Hair follicle dermal papilla cell (primary cell): ENCODE measurements around the gene YIF1A. TPM values are rescaled to one million over a fixed set of nuclear protein-coding genes. Genes with fewer than 3 reads are reported as not detected.

Experiments
- total RNA-seq: library from RNA; depleted of rRNA; stranded (reverse); fragments of >200 nt; gene quantifications from 2 replicates; pipeline ENCODE4 v1.2.3, GENCODE V29; 2012

The YIF1A gene
- 148 and 155 TPM in 2 replicates for total RNA-seq

DNA sequence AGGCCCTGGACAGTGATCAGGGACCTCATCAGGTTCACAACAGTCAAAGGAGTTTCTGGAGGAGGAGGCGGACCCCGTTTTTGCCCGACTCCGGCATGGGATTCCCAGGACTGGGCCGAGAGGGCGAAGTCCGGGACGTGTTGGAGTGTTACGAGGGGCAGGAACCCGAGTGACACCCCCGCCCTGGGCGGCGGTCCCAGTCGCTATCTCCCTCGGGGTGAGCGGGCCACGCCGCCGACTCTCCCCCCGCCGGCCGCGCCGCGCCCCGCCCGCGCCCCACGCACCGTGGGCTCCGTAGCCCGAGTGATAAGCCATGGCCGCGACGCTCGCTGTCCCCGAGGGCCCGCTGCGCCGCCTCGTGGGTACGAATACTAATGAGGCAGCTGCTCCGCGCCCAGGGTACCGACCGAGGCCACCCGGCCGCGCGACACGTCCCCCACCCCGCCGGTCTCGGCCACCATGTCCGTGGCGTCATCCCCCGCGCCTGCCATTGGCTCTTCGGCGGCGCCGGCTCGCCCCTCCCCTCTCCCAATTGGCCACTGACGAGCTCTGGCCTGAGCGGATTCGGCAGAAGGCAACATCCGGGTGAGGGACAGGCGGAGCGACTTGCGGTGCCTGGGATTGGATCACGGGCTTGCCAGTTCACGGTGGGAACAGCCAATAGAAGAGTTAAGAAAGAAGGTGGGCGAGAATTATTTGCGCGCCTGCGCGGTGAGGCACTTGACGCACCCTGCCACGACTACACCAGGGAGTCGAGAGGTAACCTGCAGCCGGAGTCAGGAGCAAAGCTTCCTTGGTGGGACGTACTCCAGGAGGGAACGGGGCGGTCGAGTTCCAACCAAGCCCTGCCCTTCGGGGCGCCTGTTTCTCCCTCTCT lies at the start of gene YIF1A:
Gene YIF1A (minus strand): TSS at position 473 of the 877 bp plus-strand sequence. CDS start 158 bp downstream, at position 315.

DNA sequence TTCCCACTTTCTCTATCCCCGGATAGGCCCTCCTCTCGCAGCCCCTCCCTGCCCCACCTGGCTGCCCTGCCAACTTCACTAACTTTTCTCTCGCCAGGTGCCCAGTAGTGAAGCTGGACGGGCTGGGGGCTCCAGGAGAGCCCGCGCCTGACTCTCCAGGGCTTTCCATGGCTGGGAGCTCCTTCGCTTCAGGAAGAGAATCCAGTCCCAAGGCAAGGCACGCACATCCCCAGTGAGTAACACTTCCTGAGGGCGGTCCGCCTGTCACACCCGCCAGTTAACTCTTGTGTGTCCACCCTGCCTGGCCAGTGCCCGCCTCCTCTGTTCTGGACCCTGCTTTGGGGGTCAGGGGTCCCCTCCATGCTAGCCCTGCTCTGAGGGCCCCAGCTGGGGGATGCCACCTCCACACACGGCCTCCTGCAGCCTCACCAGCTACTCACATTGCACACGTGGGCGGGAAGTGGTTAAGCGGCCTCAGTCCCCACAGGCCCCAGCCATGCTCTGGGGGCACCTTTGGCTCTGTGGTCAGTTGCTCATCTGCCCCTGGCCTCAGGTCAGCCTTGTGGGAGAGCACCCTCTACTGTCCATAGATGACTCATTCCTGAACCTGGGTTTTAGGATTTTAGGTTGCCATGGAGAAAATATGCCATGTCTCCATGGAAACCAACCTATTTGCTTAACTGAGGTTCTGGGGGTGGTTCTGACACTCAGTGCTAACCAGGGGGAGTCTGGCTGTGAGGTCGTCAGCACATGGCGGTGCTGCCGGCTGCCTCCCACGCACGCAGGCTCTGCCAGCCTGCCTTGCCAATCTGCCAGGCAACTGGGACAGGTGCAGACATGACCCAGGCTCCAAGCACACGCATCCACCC lies 47.5 kb upstream of the YIF1A start, which contains the start of gene RIN1:
Gene RIN1 (minus strand): TSS at position 201 of the 869 bp plus-strand sequence. CDS start 32 bp downstream, at position 169.

DNA sequence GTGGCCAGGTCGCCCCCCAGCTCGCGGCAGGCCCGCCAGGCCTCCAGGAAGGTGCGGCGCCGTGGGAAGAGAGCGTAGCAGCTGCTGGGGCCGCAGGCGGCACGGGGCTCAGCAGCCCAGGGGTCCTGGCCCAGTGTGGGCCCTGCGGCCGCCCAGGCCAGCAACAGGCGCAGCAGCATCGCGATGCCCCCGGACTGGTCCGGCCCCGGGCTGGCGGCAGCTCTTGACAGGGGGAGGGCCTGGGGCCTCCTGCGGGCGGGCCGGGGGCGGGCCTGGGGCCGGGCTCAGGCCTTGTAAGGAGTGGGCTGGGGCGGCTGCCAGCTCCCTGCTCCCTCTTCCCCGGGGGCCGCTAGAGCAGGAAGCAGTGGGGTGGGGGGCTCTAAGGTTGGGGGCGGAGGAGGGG lies 27.9 kb upstream of the YIF1A start, which contains the start of gene CD248:
Gene CD248 (minus strand): TSS at position 196 of the 403 bp plus-strand sequence. CDS start 17 bp downstream, at position 179.

DNA sequence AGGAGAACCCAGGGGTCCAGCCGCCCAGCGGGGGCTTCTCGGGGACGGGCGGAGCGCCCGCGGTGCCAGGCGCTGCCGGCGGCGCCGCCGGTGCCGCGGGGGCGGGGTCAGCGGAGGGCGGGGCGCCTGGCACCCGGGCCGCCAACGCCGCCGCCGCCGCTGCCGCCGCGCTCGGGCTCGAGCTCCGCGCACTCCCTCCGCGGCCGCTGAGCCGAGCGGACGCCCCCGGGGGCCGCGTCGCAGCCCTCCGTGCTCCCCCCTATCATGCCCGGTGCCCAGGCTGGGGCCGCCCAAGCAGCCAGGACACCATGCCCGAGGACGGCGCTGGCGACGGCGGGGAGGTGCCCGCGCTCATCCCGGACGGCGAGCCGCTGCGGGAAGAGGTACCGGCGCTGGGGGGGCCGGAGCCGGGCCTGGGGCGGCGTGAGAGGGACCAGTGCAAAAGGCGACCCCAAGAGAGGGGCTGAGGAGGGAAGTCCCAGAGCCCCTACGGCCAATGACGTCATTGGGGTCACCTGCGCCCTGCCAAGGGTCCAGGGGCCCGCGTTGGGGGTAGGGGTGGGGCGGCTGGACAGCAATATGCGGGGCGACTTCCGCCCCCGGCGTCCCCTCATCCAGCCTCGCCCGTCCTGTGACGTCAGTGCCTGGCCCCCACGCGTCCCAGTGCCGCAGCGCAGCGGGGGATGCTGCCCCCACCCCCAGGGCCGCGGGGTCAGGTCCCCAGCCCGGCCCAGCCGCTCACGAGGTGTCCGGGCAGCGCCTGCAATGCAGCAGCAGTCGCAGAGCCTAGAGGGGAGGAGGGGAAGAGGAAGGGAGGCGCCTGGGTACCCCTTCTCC lies 3.0 kb upstream of the YIF1A start, which contains the start of gene TMEM151A:
Gene TMEM151A (plus strand): TSS at position 189 of the 837 bp plus-strand sequence. CDS start 120 bp downstream, at position 309.

GRCh38 chr11:66277471-66278362 lies 11.2 kb downstream of the YIF1A start, which contains the start of gene CNIH2:
Gene CNIH2 (plus strand): TSS chr11:66278175. CDS start chr11:66278457, 282 bp downstream.

GRCh38 chr11:66268244-66268951 lies 20.5 kb downstream of the YIF1A start, which contains the start of gene RAB1B:
Gene RAB1B (plus strand): TSS chr11:66268639. CDS start chr11:66268680, 41 bp downstream.

Other genes starting within 250 kb of the YIF1A start
- gene GAL3ST3, start 240.0 kb downstream of the YIF1A start, total RNA-seq: 0.16 TPM in 1 of 2 replicates, not detected in the other
- 117 and 171 TPM in 2 replicates for gene SF3B2, start 236.8 kb downstream of the YIF1A start, total RNA-seq
- 41.7 and 44.0 TPM in 2 replicates for gene PACS1, start 218.9 kb downstream of the YIF1A start, total RNA-seq
- 19.9 and 22.6 TPM in 2 replicates for gene KLC2, start 31.4 kb downstream of the YIF1A start, total RNA-seq
- gene RAB1B, start 20.5 kb downstream of the YIF1A start, total RNA-seq: 98.2 and 118 TPM in 2 replicates
- gene CNIH2, start 11.0 kb downstream of the YIF1A start, total RNA-seq: 0.16 TPM in 1 of 2 replicates, not detected in the other
- 0.16 and 0.24 TPM in 2 replicates for gene TMEM151A, start 2.8 kb upstream of the YIF1A start, total RNA-seq
- gene CD248, start 27.9 kb upstream of the YIF1A start, total RNA-seq: 172 and 174 TPM in 2 replicates
- 32.3 and 32.9 TPM in 2 replicates for gene RIN1, start 47.3 kb upstream of the YIF1A start, total RNA-seq
- 35.4 and 40.2 TPM in 2 replicates for gene BRMS1, start 56.0 kb upstream of the YIF1A start, total RNA-seq
- 28.3 and 29.0 TPM in 2 replicates for gene B4GAT1, start 58.5 kb upstream of the YIF1A start, total RNA-seq
- gene SLC29A2, start 82.6 kb upstream of the YIF1A start, total RNA-seq: 0.24 and 0.81 TPM in 2 replicates
- gene NPAS4, start 131.9 kb upstream of the YIF1A start, total RNA-seq: under 0.01 TPM in 1 of 2 replicates, not detected in the other
- 19.0 and 24.8 TPM in 2 replicates for gene MRPL11, start 149.7 kb upstream of the YIF1A start, total RNA-seq
- gene PELI3, start 177.8 kb upstream of the YIF1A start, total RNA-seq: 21.5 and 23.9 TPM in 2 replicates
- 38.9 and 43.0 TPM in 2 replicates for gene DPP3, start 191.3 kb upstream of the YIF1A start, total RNA-seq
- 30.4 and 43.0 TPM in 2 replicates for gene BBS1, start 221.5 kb upstream of the YIF1A start, total RNA-seq